Measurements from ENCODE around the gene SPEG. TPM values are rescaled to one million over a fixed set of nuclear protein-coding genes. Genes with fewer than 3 reads are reported as not detected.

The SPEG gene
- total RNA-seq, 1 experiment from 2014 or later, result not detected

- H3K9me3 ChIP-seq (ENCODE audit: low read length), result no peaks in the 10 kb centered on the region
- H2AFZ ChIP-seq (ENCODE audit: low read length), result no peak overlapping the region
- no peaks in the 10 kb centered on the region for H3K9me2 ChIP-seq (replicated peaks; ENCODE audit: insufficient read depth, low read length)
- no peak overlapping the region for H3K27ac ChIP-seq (ENCODE audit: low read length)
- H3K4me1 ChIP-seq (ENCODE audit: low read length), result no peaks in the 10 kb centered on the region
- no peaks in the 10 kb centered on the region for H4K20me1 ChIP-seq (ENCODE audit: insufficient read depth, low read depth, low read length)
- no peaks in the 10 kb centered on the region for H3K79me2 ChIP-seq (ENCODE audit: low read length)
- no peak overlapping the region for H3K9ac ChIP-seq (ENCODE audit: low read length)
- H3K4me3 ChIP-seq (ENCODE audit: low read length), result no peak overlapping the region
- H3K4me2 ChIP-seq (ENCODE audit: low read depth, low read length, poor library complexity, severe bottlenecking), result no peak overlapping the region
- no peaks in the 10 kb centered on the region for H3K36me3 ChIP-seq (ENCODE audit: insufficient read depth, low read length)
- no peak for DNase-seq
- H3K27me3 ChIP-seq (ENCODE audit: low read length), result no peaks in the 10 kb centered on the region
These were observed 42.5 kb downstream of the SPEG start for GRCh38 chr2:219477179-219477578.

DNA sequence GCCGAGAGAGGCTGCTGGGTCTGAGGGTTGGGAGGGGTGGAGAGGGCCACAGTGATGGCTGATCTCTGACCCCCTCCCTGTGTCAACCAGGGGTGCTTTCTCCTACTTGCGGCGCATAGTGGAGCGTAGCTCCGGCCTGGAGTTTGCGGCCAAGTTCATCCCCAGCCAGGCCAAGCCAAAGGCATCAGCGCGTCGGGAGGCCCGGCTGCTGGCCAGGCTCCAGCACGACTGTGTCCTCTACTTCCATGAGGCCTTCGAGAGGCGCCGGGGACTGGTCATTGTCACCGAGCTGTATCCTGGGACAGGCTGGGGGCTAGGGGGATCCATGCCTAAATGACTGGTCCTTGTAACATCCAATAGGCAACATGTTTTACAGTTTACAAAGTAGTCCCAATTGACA is 43.2 kb downstream of the SPEG start:
- H3K4me1 ChIP-seq (ENCODE audit: low read length), result no peaks in the 10 kb centered on the region
- no peaks in the 10 kb centered on the region for H3K79me2 ChIP-seq (ENCODE audit: low read length)
- no peaks in the 10 kb centered on the region for H3K27me3 ChIP-seq (ENCODE audit: low read length)

DNA sequence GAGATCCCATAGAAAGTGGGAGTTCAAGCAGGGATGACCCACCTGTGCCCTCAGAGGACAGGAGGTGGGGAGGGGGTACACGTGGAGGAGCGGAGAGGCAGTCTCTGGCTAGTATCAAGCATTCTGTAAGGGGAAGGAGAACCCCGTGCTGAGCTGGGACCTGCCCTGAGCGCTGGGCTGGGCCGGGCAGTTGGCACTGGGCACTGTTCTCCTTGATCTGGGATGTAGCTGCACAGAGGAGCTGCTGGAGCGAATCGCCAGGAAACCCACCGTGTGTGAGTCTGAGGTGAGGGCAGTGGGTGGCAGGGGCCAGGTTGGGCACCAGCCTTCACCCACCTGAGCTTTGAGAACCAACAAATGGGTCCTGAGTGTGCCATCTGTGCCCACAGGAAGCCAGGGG is 44.3 kb downstream of the SPEG start:
- H4K20me1 ChIP-seq (ENCODE audit: insufficient read depth, low read depth, low read length), result no peaks in the 10 kb centered on the region
- no peak overlapping the region for H3K4me3 ChIP-seq (ENCODE audit: low read length)
- no peaks in the 10 kb centered on the region for H3K4me1 ChIP-seq (ENCODE audit: low read length)
- H3K27ac ChIP-seq (ENCODE audit: low read length), result no peak overlapping the region
- no peaks in the 10 kb centered on the region for H3K36me3 ChIP-seq (ENCODE audit: insufficient read depth, low read length)
- no peak overlapping the region for H2AFZ ChIP-seq (ENCODE audit: low read length)
- H3K79me2 ChIP-seq (ENCODE audit: low read length), result no peaks in the 10 kb centered on the region
- H3K9me2 ChIP-seq (replicated peaks; ENCODE audit: insufficient read depth, low read length), result no peaks in the 10 kb centered on the region
- H3K4me2 ChIP-seq (ENCODE audit: low read depth, low read length, poor library complexity, severe bottlenecking), result no peak overlapping the region
- H3K9me3 ChIP-seq (ENCODE audit: low read length), result no peaks in the 10 kb centered on the region
- no peak for DNase-seq
- H3K9ac ChIP-seq (ENCODE audit: low read length), result no peak overlapping the region
- no peaks in the 10 kb centered on the region for H3K27me3 ChIP-seq (ENCODE audit: low read length)

More for the DNA sequence above, 43.2 kb downstream of the SPEG start:
- Histone ChIP-seq H3K9me3 (ENCODE audit: low read length) (no peaks in the 10 kb centered on the region), H3K9me2 (replicated peaks; ENCODE audit: insufficient read depth, low read length) (no peaks in the 10 kb centered on the region), H4K20me1 (ENCODE audit: insufficient read depth, low read depth, low read length) (no peaks in the 10 kb centered on the region), H3K4me2 (ENCODE audit: low read depth, low read length, poor library complexity, severe bottlenecking) (no peak overlapping the region), H2AFZ (ENCODE audit: low read length) (no peak overlapping the region), H3K9ac (ENCODE audit: low read length) (no peak overlapping the region), H3K4me3 (ENCODE audit: low read length) (no peak overlapping the region), H3K27ac (ENCODE audit: low read length) (no peak overlapping the region), H3K36me3 (ENCODE audit: insufficient read depth, low read length) (no peaks in the 10 kb centered on the region)
- DNase-seq, result no peak

GRCh38 chr2:219480004-219480403 is 45.4 kb downstream of the SPEG start:
- DNase-seq, result no peak
- Histone ChIP-seq H3K27me3 (ENCODE audit: low read length) (no peaks in the 10 kb centered on the region), H3K4me3 (ENCODE audit: low read length) (no peak overlapping the region), H3K4me2 (ENCODE audit: low read depth, low read length, poor library complexity, severe bottlenecking) (no peak overlapping the region), H3K9me2 (replicated peaks; ENCODE audit: insufficient read depth, low read length) (no peaks in the 10 kb centered on the region), H3K4me1 (ENCODE audit: low read length) (no peaks in the 10 kb centered on the region), H3K79me2 (ENCODE audit: low read length) (no peaks in the 10 kb centered on the region), H3K9ac (ENCODE audit: low read length) (no peak overlapping the region), H4K20me1 (ENCODE audit: insufficient read depth, low read depth, low read length) (no peaks in the 10 kb centered on the region), H2AFZ (ENCODE audit: low read length) (no peak overlapping the region), H3K9me3 (ENCODE audit: low read length) (no peaks in the 10 kb centered on the region), H3K27ac (ENCODE audit: low read length) (no peak overlapping the region), H3K36me3 (ENCODE audit: insufficient read depth, low read length) (no peaks in the 10 kb centered on the region)

GRCh38 chr2:219482674-219483405 is 48.2 kb downstream of the SPEG start:
- Histone ChIP-seq H3K9ac (ENCODE audit: low read length) (no peak overlapping the region), H3K27me3 (ENCODE audit: low read length) (no peaks in the 10 kb centered on the region), H3K4me2 (ENCODE audit: low read depth, low read length, poor library complexity, severe bottlenecking) (no peak overlapping the region), H3K9me3 (ENCODE audit: low read length) (no peaks in the 10 kb centered on the region), H2AFZ (ENCODE audit: low read length) (no peak overlapping the region), H3K27ac (ENCODE audit: low read length) (no peak overlapping the region), H3K4me1 (ENCODE audit: low read length) (no peaks in the 10 kb centered on the region), H3K79me2 (ENCODE audit: low read length) (no peaks in the 10 kb centered on the region), H4K20me1 (ENCODE audit: insufficient read depth, low read depth, low read length) (no peaks in the 10 kb centered on the region), H3K4me3 (ENCODE audit: low read length) (no peak overlapping the region), H3K36me3 (ENCODE audit: insufficient read depth, low read length) (no peaks in the 10 kb centered on the region), H3K9me2 (replicated peaks; ENCODE audit: insufficient read depth, low read length) (no peaks in the 10 kb centered on the region)
- DNase-seq, result no peak

DNA sequence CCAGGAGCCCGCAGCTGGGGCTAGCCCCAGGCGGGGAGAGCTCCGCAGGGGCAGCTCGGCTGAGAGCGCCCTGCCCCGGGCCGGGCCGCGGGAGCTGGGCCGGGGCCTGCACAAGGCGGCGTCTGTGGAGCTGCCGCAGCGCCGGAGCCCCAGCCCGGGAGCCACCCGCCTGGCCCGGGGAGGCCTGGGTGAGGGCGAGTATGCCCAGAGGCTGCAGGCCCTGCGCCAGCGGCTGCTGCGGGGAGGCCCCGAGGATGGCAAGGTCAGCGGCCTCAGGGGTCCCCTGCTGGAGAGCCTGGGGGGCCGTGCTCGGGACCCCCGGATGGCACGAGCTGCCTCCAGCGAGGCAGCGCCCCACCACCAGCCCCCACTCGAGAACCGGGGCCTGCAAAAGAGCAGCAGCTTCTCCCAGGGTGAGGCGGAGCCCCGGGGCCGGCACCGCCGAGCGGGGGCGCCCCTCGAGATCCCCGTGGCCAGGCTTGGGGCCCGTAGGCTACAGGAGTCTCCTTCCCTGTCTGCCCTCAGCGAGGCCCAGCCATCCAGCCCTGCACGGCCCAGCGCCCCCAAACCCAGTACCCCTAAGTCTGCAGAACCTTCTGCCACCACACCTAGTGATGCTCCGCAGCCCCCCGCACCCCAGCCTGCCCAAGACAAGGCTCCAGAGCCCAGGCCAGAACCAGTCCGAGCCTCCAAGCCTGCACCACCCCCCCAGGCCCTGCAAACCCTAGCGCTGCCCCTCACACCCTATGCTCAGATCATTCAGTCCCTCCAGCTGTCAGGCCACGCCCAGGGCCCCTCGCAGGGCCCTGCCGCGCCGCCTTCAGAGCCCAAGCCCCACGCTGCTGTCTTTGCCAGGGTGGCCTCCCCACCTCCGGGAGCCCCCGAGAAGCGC is 49.1 kb downstream of the SPEG start:
- H3K9me2 ChIP-seq (replicated peaks; ENCODE audit: insufficient read depth, low read length), result no peaks in the 10 kb centered on the region
- H3K27me3 ChIP-seq (ENCODE audit: low read length), result no peaks in the 10 kb centered on the region
- H3K4me3 ChIP-seq (ENCODE audit: low read length), result no peak overlapping the region
- H4K20me1 ChIP-seq (ENCODE audit: insufficient read depth, low read depth, low read length), result no peaks in the 10 kb centered on the region
- no peak overlapping the region for H3K9ac ChIP-seq (ENCODE audit: low read length)
- DNase-seq, result no peak
- H3K79me2 ChIP-seq (ENCODE audit: low read length), result no peaks in the 10 kb centered on the region
- no peaks in the 10 kb centered on the region for H3K4me1 ChIP-seq (ENCODE audit: low read length)
- H3K27ac ChIP-seq (ENCODE audit: low read length), result no peak overlapping the region
- no peak overlapping the region for H3K4me2 ChIP-seq (ENCODE audit: low read depth, low read length, poor library complexity, severe bottlenecking)
- no peak overlapping the region for H2AFZ ChIP-seq (ENCODE audit: low read length)
- H3K36me3 ChIP-seq (ENCODE audit: insufficient read depth, low read length), result no peaks in the 10 kb centered on the region
- no peaks in the 10 kb centered on the region for H3K9me3 ChIP-seq (ENCODE audit: low read length)

- H2AFZ ChIP-seq (ENCODE audit: low read length), result no peak overlapping the region
- H3K9me3 ChIP-seq (ENCODE audit: low read length), result no peaks in the 10 kb centered on the region
- no peaks in the 10 kb centered on the region for H3K9me2 ChIP-seq (replicated peaks; ENCODE audit: insufficient read depth, low read length)
- no peak for DNase-seq
- no peaks in the 10 kb centered on the region for H3K27me3 ChIP-seq (ENCODE audit: low read length)
- no peak overlapping the region for H3K9ac ChIP-seq (ENCODE audit: low read length)
- H3K36me3 ChIP-seq (ENCODE audit: insufficient read depth, low read length), result no peaks in the 10 kb centered on the region
- no peak overlapping the region for H3K27ac ChIP-seq (ENCODE audit: low read length)
- no peaks in the 10 kb centered on the region for H4K20me1 ChIP-seq (ENCODE audit: insufficient read depth, low read depth, low read length)
- no peak overlapping the region for H3K4me3 ChIP-seq (ENCODE audit: low read length)
- H3K4me1 ChIP-seq (ENCODE audit: low read length), result no peaks in the 10 kb centered on the region
- no peak overlapping the region for H3K4me2 ChIP-seq (ENCODE audit: low read depth, low read length, poor library complexity, severe bottlenecking)
- no peaks in the 10 kb centered on the region for H3K79me2 ChIP-seq (ENCODE audit: low read length)
These were observed 49.9 kb downstream of the SPEG start for GRCh38 chr2:219484343-219485200.

- Histone ChIP-seq H3K27ac (ENCODE audit: low read length) (no peak overlapping the region), H3K9ac (ENCODE audit: low read length) (no peak overlapping the region), H3K9me2 (replicated peaks; ENCODE audit: insufficient read depth, low read length) (no peaks in the 10 kb centered on the region), H3K4me1 (ENCODE audit: low read length) (no peaks in the 10 kb centered on the region), H3K4me2 (ENCODE audit: low read depth, low read length, poor library complexity, severe bottlenecking) (no peak overlapping the region), H3K27me3 (ENCODE audit: low read length) (no peaks in the 10 kb centered on the region), H3K4me3 (ENCODE audit: low read length) (no peak overlapping the region), H4K20me1 (ENCODE audit: insufficient read depth, low read depth, low read length) (no peaks in the 10 kb centered on the region), H2AFZ (ENCODE audit: low read length) (no peak overlapping the region), H3K9me3 (ENCODE audit: low read length) (no peaks in the 10 kb centered on the region), H3K36me3 (ENCODE audit: insufficient read depth, low read length) (no peaks in the 10 kb centered on the region), H3K79me2 (ENCODE audit: low read length) (no peaks in the 10 kb centered on the region)
- no peak for DNase-seq
These were observed 50.5 kb downstream of the SPEG start for GRCh38 chr2:219485201-219485580.

All from Karpas-422 (cell line).